Epithelial cell of esophagus (primary cell): ENCODE results near the gene SLC19A1.

ENCODE experiments used
- DNase-seq: peaks from one replicate; pipeline ENCODE4 v3.0.0; 2010; ENCODE audit warnings: low read depth
- H3K4me3 ChIP-seq: 2 replicates; pipeline ENCODE4 v1.5.1; 2011; ENCODE audit warnings: mild to moderate bottlenecking, low read length, control low read depth
- TF ChIP-seq, protein P1 (sequence below): IDR thresholded peaks from 2 replicates; pipeline ENCODE4 v1.5.1; 2011; ENCODE audit warnings: low read depth, mild to moderate bottlenecking, low read length, control low read depth, inconsistent platforms; ENCODE audit not compliant: insufficient read depth; ENCODE audit errors: missing control alignments

The SLC19A1 gene

DNA sequence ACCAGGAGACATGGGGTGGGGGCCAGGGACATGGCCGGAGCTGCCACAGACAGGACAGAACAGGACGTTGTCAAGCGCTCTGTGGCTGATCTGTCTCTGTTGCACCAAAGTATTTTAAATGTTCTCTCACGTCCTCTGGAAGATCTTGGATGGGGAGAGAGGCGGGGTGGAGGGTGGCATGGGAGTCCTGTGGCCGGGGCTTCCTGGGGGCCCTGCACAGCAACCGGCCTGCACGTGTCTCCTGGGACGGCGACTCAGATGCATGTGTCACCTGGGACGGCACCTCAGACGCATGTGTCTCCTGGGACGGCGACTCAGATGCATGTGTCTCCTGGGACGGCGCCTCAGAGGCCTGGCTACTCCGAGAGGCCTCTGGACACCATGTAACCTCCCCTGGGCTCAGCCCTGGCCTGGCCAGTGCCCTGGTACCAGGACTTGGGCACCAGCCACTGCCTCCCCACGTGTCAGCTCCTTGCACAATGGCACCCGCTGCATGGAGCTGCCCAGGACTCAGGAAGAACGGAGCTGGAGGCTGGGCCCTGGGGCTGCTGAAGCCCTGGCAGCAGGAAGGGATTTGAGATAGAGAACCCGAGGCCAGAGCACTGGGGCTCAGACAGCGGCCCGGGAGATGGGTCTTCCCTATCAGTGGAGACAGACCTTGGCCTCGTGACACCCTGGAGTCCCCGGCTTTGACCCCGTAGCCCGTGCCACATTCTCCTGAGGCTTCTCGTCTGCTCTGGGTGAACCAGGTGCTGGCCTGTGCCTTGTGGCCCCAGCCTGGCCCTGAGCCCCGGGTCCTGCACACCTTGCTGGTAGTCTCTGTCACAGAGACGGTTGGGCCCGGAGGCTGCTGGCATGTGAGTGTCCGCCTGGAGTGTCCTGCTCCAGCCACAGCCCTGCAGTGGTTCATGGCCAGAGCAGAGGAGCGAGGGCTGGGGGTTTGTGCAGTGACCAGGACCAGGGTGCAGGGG is 14.7 kb upstream of the SLC19A1 start:
- TF ChIP-seq, protein P1, sequence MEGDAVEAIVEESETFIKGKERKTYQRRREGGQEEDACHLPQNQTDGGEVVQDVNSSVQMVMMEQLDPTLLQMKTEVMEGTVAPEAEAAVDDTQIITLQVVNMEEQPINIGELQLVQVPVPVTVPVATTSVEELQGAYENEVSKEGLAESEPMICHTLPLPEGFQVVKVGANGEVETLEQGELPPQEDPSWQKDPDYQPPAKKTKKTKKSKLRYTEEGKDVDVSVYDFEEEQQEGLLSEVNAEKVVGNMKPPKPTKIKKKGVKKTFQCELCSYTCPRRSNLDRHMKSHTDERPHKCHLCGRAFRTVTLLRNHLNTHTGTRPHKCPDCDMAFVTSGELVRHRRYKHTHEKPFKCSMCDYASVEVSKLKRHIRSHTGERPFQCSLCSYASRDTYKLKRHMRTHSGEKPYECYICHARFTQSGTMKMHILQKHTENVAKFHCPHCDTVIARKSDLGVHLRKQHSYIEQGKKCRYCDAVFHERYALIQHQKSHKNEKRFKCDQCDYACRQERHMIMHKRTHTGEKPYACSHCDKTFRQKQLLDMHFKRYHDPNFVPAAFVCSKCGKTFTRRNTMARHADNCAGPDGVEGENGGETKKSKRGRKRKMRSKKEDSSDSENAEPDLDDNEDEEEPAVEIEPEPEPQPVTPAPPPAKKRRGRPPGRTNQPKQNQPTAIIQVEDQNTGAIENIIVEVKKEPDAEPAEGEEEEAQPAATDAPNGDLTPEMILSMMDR: no peak
- no peak overlapping the region for H3K4me3 ChIP-seq
- DNase-seq: peak; percentile 19

DNA sequence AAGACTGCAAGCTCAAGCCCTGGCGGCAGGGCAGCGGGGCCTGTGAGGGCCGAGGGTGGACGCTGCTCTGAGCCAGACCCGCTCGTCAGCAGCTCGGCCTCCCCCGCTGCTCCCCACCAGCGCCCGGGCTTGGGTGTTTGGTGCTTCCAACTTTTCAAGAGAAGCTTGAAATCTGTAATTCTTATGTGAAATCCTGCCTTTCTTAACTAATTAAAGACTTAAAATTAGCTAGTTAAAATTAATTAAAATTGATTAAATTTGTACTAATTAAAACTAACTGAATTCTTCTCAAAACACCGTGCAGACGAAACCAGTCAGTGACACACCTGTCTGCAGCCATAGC is 14.0 kb upstream of the SLC19A1 start:
- H3K4me3 ChIP-seq: no peak overlapping the region
- TF ChIP-seq, protein P1: no peak
- DNase-seq: no peak

DNA sequence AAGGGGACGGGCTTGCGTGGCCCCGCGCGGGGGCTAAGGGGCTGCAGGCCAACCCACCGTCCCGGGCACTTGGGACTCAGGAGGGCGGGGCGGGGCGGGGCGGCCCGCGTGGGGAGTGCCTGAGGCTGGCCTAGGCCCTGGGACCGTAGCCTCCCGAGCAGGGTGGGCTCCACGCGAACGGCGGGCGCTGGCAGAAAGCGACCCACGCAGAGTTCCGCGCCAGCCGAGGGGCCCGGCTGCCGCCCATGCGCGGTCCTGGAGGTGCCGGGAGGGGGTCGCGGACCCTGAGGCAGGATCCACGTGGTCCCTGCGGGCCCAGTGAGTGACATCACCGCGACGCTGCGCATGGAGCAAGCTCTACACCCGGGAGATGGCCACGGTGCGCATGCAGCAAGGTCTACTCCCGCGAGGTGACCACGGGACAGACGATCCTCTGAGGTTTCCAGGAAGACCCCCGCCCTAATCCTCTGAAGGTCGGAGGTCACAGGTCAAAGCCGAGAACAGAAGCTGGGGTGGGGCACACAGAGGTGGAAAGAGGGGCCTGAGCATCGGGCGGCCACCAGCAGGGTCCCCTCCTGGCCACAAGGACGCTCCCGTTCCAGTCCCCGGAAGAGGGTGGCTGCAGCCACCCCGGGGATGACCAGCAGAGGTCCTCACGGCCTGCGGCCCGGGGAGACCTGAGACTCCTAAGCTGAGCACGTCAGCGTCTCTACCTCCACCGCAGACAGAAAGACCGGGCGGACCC is 13.5 kb upstream of the SLC19A1 start:
- peak; percentile 79 for DNase-seq
- TF ChIP-seq, protein P1: peak; percentile 78
- H3K4me3 ChIP-seq: peak overlapping the region; percentile 35

DNA sequence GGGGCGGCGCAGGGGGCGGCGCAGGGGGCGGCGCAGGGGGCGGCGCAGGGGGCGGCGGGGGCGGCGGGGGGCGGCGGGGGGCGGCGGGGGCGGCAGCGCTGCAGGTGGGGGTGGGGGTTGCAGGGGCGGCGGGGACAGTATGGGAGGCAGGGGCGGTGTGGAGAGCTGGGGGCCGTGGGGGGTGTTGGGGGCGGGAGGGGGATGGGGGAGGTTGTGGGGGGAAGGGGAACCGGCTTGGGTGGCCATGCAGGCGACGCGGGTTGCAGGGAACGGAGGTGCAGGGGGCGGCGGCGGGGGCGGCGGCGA is 13.0 kb upstream of the SLC19A1 start:
- TF ChIP-seq, protein P1: no peak
- DNase-seq: no peak
- no peak overlapping the region for H3K4me3 ChIP-seq

DNA sequence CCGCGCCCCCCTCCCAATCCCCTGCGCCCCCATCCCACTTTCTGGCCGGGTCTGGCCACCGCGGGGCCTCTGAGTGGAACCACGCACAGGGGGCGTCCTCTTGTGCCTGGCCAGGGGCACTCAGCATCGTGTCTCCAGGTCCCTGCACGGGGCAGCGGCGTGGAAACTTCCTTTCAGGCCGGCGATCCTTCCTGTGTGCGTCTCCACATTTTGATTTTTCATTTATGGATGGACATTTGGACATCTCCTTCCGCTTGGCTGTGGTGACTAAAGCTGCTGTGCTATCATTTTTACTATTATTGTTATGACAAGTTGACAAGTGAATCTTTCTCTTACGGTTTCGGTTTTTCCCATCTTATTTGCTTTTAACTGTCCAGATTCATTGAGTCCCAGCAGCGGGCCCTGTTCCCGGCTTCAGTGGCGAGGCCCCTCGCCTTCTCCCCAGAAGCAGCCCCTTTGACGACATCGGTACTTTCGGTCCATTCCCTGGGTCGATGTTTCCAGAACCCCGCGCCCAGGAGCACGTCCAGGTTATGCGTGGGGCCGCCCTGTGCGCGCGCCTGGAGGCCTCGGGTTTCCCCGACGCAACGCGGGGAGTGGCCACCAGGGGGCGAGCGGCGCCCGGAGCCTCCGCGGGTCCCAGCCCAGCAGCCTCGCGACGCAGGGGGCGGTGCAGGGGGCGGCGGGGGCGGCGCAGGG is 12.4 kb upstream of the SLC19A1 start:
- TF ChIP-seq, protein P1: peak; percentile 54
- H3K4me3 ChIP-seq: peak overlapping the region; percentile 59
- DNase-seq: peak; percentile 63

DNA sequence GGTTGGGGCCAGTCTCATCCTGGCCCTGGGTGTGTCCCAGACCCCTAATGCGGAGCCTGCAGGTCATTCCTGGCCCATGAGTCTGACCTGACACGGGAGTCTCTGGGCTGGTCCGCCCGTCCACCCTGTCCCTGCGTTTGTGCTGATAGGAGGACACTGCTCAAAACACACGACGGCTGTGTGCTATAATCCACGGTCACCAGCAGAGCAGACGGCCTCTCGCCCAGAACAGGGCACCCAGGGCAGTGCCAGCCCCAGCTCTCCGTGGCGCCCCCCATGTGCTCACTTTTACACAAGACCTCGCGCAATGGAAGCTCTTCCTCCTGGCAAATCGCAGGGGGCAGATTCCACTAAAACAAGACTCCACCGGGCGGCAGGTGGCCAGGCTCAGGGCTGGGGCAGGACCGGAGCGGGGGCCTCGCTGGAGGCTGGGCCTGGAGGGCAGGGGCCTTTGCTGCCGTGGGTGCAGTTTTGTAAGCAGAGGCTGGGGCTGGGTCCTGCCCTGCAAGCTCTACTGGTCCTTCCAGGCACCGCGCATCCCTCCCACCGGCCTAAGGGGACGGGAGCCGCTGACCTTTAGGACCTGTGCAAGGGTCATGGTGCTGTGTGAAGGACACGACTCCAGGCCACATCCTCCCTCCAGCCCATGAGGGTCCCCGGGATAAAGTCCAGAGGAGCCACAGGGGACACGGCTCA is 10.6 kb upstream of the SLC19A1 start:
- H3K4me3 ChIP-seq: no peak overlapping the region
- no peak for DNase-seq
- TF ChIP-seq, protein P1: no peak
